Hematopoietic multipotent progenitor cell (in vitro differentiated cells): ENCODE data around the gene CHIA. TPM values are rescaled to one million over a fixed set of nuclear protein-coding genes. Genes with fewer than 3 reads are reported as not detected.

ENCODE experiments used
- DNase-seq, 3 donors: peaks; one replicate each; pipeline ENCODE4 v3.0.0-alpha.2; 2011 to 2015; ENCODE audit warnings: low read depth in 2 of 3, low spot score in 2 of 3
- small RNA-seq: library from RNA; depleted of rRNA; stranded (forward); fragments of <200 nt; gene quantifications from one replicate; pipeline ENCODE3, GENCODE V24; 2012
- total RNA-seq: library from RNA; depleted of rRNA; stranded (reverse); fragments of >200 nt; gene quantifications from one replicate; pipeline ENCODE4 v1.2.3, GENCODE V29; 2012

CHIA gene
- total RNA-seq, 1 donor = not detected

- DNase-seq = no peak
These were observed 71.1 kb downstream of the CHIA start for GRCh38 chr1:111361761-111362160.

- DNase-seq = no peak
These were observed 74.0 kb downstream of the CHIA start for GRCh38 chr1:111364690-111365089.

- DNase-seq = no peak
These were observed 75.6 kb downstream of the CHIA start for GRCh38 chr1:111366256-111366655.

GRCh38 chr1:111369177-111369576, 78.5 kb downstream of the CHIA start:
- DNase-seq = no peak

- no peak for DNase-seq
These were observed 79.0 kb downstream of the CHIA start for GRCh38 chr1:111369645-111370044.

Small RNA genes within 50 kb of the gene (small RNA-seq; reads per million reads assigned to genes)
- gene AL356387.2 = not detected

Other genes with a start within 250 kb of the CHIA start
- gene DRAM2, start 150.8 kb upstream of the CHIA start, total RNA-seq = 36.6 TPM
- gene CEPT1, start 150.6 kb upstream of the CHIA start, total RNA-seq = 18.3 TPM
- gene DENND2D, start 90.2 kb upstream of the CHIA start, total RNA-seq = 17.8 TPM
- 0.54 TPM for gene CHI3L2, start 63.1 kb upstream of the CHIA start, total RNA-seq
- 1.1 TPM for gene OVGP1, start 136.9 kb downstream of the CHIA start, total RNA-seq
- 73.0 TPM for gene WDR77, start 158.4 kb downstream of the CHIA start, total RNA-seq
- 176 TPM for gene ATP5PB, start 158.6 kb downstream of the CHIA start, total RNA-seq
- gene C1orf162, start 183.1 kb downstream of the CHIA start, total RNA-seq = 7.8 TPM
- 0.54 TPM for gene ADORA3, start 212.8 kb downstream of the CHIA start, total RNA-seq
- gene TMIGD3, start 212.8 kb downstream of the CHIA start, total RNA-seq = 0.27 TPM